ENCODE data around the gene TMEM97. TPM values are rescaled to one million over a fixed set of nuclear protein-coding genes. Genes with fewer than 3 reads are reported as not detected.
A peak's percentile ranks its signal among the peaks of the same experiment; 100 is the strongest.

Gene TMEM97
- total and polyA plus RNA-seq, 9 donors = 18.7 to 93.0 (median 26.0) TPM

GRCh38 chr17:28372203-28372944 lies 53.4 kb downstream of the TMEM97 start:
- TF ChIP-seq POLR2A (IDR thresholded peaks at IDR 0.05) (no peak), EP300 (IDR thresholded peaks at IDR 0.05) (no peak), CTCF (IDR thresholded peaks at IDR 0.05) (no peak)
- H3K36me3 ChIP-seq = no peaks in the 10 kb centered on the region
- peaks cover 7% of the 10 kb centered on the region for H3K4me1 ChIP-seq (ENCODE audit: insufficient read depth)
- 6 to 8% (median 6%) methylated on average over 39 to 53 of the region's 53 CpGs for WGBS, 3 donors
- DNase-seq = peak in 2 of 5 donors; percentile 48 to 58
- H3K27me3 ChIP-seq = no peaks in the 10 kb centered on the region
- H3K4me3 ChIP-seq = peak overlapping the region; percentile 58
- no peaks in the 10 kb centered on the region for H3K9me3 ChIP-seq
- peak overlapping the region in 1 of 2 donors; percentile 69 for H3K27ac ChIP-seq
- intact Hi-C loops (cut with DNase I) = loop anchor here in 1 of 4 donors (2.0 kb wide), 1 partner anchor 20 kb away; no protein-coding TSS in a partner anchor

GRCh38 chr17:28372945-28373274 lies 53.9 kb downstream of the TMEM97 start:
- TF ChIP-seq EP300 (IDR thresholded peaks at IDR 0.05) (no peak), CTCF (IDR thresholded peaks at IDR 0.05) (no peak), POLR2A (IDR thresholded peaks at IDR 0.05) (no peak)
- no peak for DNase-seq
- H3K36me3 ChIP-seq = no peaks in the 10 kb centered on the region
- WGBS, 3 donors = 78 to 84% (median 79%) methylated on average over 6 of the region's 6 CpGs
- H3K4me3 ChIP-seq = no peak overlapping the region
- peaks cover 7% of the 10 kb centered on the region for H3K4me1 ChIP-seq (ENCODE audit: insufficient read depth)
- intact Hi-C loops (cut with DNase I) = loop anchor here in 1 of 4 donors (2.0 kb wide), 1 partner anchor 20 kb away; no protein-coding TSS in a partner anchor
- H3K27me3 ChIP-seq = no peaks in the 10 kb centered on the region
- no peak overlapping the region for H3K27ac ChIP-seq
- H3K9me3 ChIP-seq = no peaks in the 10 kb centered on the region

Small RNA genes within 50 kb of the gene (microRNA-seq; reads per million reads assigned to microRNA genes)
- gene MIR4723 = 0.36 to 1.1 (median 0.75) reads per million in 3 donors

Other genes with a start within 250 kb of the TMEM97 start
- 10 to 100 TPM; 20.2 to 49.2 (median 24.3) TPM for gene IFT20, start 16.3 kb downstream of the TMEM97 start, total RNA-seq
- 10 to 100 TPM; 39.4 to 44.3 TPM for gene IFT20, start 16.3 kb downstream of the TMEM97 start, polyA plus RNA-seq
- gene TNFAIP1, start 16.6 kb downstream of the TMEM97 start, total RNA-seq = 10 to 100 TPM; 13.5 to 36.3 (median 31.5) TPM
- 10 to 100 TPM; 13.4 to 37.9 TPM for gene TNFAIP1, start 16.6 kb downstream of the TMEM97 start, polyA plus RNA-seq
- gene POLDIP2, start 38.3 kb downstream of the TMEM97 start, total RNA-seq = 10 to 100 TPM; 37.4 to 82.6 (median 59.6) TPM
- 100 to 1,000 TPM in 1 of 2 donors, 10 to 100 TPM in 1; 43.4 to 110 TPM for gene POLDIP2, start 38.3 kb downstream of the TMEM97 start, polyA plus RNA-seq
- gene SEBOX, start 46.0 kb downstream of the TMEM97 start, total RNA-seq = not detected
- not detected for gene SEBOX, start 46.0 kb downstream of the TMEM97 start, polyA plus RNA-seq
- gene VTN, start 51.1 kb downstream of the TMEM97 start, total RNA-seq = 1 to 10 TPM in 5 of 7 donors, under 1 TPM in 1, not detected in 1; 0.25 to 5.9 (median 4.1) TPM
- gene VTN, start 51.1 kb downstream of the TMEM97 start, polyA plus RNA-seq = 10 to 100 TPM in 1 of 2 donors, 1 to 10 TPM in 1; 1.5 to 20.5 TPM
- 10 to 100 TPM in 6 of 7 donors, 1 to 10 TPM in 1; 7.4 to 21.5 (median 16.5) TPM for gene SARM1, start 52.5 kb downstream of the TMEM97 start, total RNA-seq
- gene SARM1, start 52.5 kb downstream of the TMEM97 start, polyA plus RNA-seq = 10 to 100 TPM in 1 of 2 donors, 1 to 10 TPM in 1; 9.0 to 12.4 TPM
- 10 to 100 TPM in 5 of 7 donors, 1 to 10 TPM in 2; 5.0 to 13.6 (median 12.2) TPM for gene SLC46A1, start 87.0 kb downstream of the TMEM97 start, total RNA-seq
- gene SLC46A1, start 87.0 kb downstream of the TMEM97 start, polyA plus RNA-seq = 10 to 100 TPM in 1 of 2 donors, 1 to 10 TPM in 1; 4.0 to 32.2 TPM
- gene SLC13A2, start 154.4 kb downstream of the TMEM97 start, total RNA-seq = under 1 TPM in 1 of 7 donors, not detected in 6; 0.95 TPM
- gene SLC13A2, start 154.4 kb downstream of the TMEM97 start, polyA plus RNA-seq = not detected
- gene FOXN1, start 187.1 kb downstream of the TMEM97 start, total RNA-seq = not detected
- gene FOXN1, start 187.1 kb downstream of the TMEM97 start, polyA plus RNA-seq = not detected
- 10 to 100 TPM; 14.4 to 27.3 (median 19.5) TPM for gene UNC119, start 233.4 kb downstream of the TMEM97 start, total RNA-seq
- 10 to 100 TPM; 18.6 to 19.3 TPM for gene UNC119, start 233.4 kb downstream of the TMEM97 start, polyA plus RNA-seq

All from ovary (tissue), 9 donors.